Measurements from ENCODE around the gene SLC22A23.
A peak's percentile ranks its signal among the peaks of the same experiment; 100 is the strongest.

SLC22A23 gene

GRCh38 chr6:3226481-3227362 lies 230.1 kb downstream of the SLC22A23 start:
- Histone ChIP-seq H3K4me3 (ENCODE audit: low read length) (peak overlapping the region; percentile 61), H2AFZ (ENCODE audit: low read length) (peak overlapping the region; percentile 81), H3F3A (ENCODE audit: insufficient read depth, low read length) (peaks cover 15% of the 10 kb centered on the region; the same call in 1 of the 2 replicates), H4K20me1 (ENCODE audit: insufficient read depth, low read length) (no peaks in the 10 kb centered on the region), H3K27ac (ENCODE audit: low read length) (peak overlapping the region; percentile 28; the same call in 1 of the 2 replicates), H3K4me2 (ENCODE audit: low read depth, low read length) (peak overlapping the region; percentile 93), H3K4me1 (ENCODE audit: low read length) (peaks cover 36% of the 10 kb centered on the region), H3K79me2 (ENCODE audit: low read length) (no peaks in the 10 kb centered on the region), H3K9ac (ENCODE audit: low read length) (peak overlapping the region; percentile 39; the same call in 1 of the 2 replicates), H3K9me3 (replicated peaks; ENCODE audit: insufficient read depth, low read length) (no peaks in the 10 kb centered on the region), H3K9me2 (replicated peaks; ENCODE audit: insufficient read depth, low read length) (no peaks in the 10 kb centered on the region), H3K36me3 (replicated peaks; ENCODE audit: insufficient read depth, low read length) (no peaks in the 10 kb centered on the region), H3K27me3 (replicated peaks; ENCODE audit: insufficient read depth, low read length) (peaks cover 38% of the 10 kb centered on the region)
- DNase-seq: peak; percentile 84
- no peak for TF ChIP-seq CTCF (IDR thresholded peaks at IDR 0.05; ENCODE audit: low read length)
- TF ChIP-seq EZH2 (optimal IDR thresholded peaks at IDR 0.05; ENCODE audit: low read depth, low read length): no peak
- TF ChIP-seq EZH2phosphoT487 (IDR thresholded peaks at IDR 0.05; ENCODE audit: low read length): no peak

GRCh38 chr6:3226042-3226441 lies 230.8 kb downstream of the SLC22A23 start:
- Histone ChIP-seq H4K20me1 (ENCODE audit: insufficient read depth, low read length) (no peaks in the 10 kb centered on the region), H3K79me2 (ENCODE audit: low read length) (no peaks in the 10 kb centered on the region), H3F3A (ENCODE audit: insufficient read depth, low read length) (peaks cover 15% of the 10 kb centered on the region; the same call in 1 of the 2 replicates), H3K9ac (ENCODE audit: low read length) (no peak overlapping the region), H3K36me3 (replicated peaks; ENCODE audit: insufficient read depth, low read length) (no peaks in the 10 kb centered on the region), H3K27ac (ENCODE audit: low read length) (no peak overlapping the region; the same call in 1 of the 2 replicates), H3K27me3 (replicated peaks; ENCODE audit: insufficient read depth, low read length) (peaks cover 31% of the 10 kb centered on the region), H3K4me1 (ENCODE audit: low read length) (peaks cover 36% of the 10 kb centered on the region), H2AFZ (ENCODE audit: low read length) (no peak overlapping the region), H3K4me2 (ENCODE audit: low read depth, low read length) (peak overlapping the region; percentile 93), H3K9me2 (replicated peaks; ENCODE audit: insufficient read depth, low read length) (no peaks in the 10 kb centered on the region), H3K9me3 (replicated peaks; ENCODE audit: insufficient read depth, low read length) (no peaks in the 10 kb centered on the region), H3K4me3 (ENCODE audit: low read length) (0 out of 2 replicates have a peak overlapping the region, but pooled peaks have one; percentile 61)
- TF ChIP-seq EZH2 (optimal IDR thresholded peaks at IDR 0.05; ENCODE audit: low read depth, low read length) (no peak), EZH2phosphoT487 (IDR thresholded peaks at IDR 0.05; ENCODE audit: low read length) (no peak), CTCF (IDR thresholded peaks at IDR 0.05; ENCODE audit: low read length) (no peak)
- no peak for DNase-seq

GRCh38 chr6:3222506-3223038 lies 234.3 kb downstream of the SLC22A23 start:
- Histone ChIP-seq H3K27ac (ENCODE audit: low read length) (peak overlapping the region; percentile 13; the same call in 1 of the 2 replicates), H3K9ac (ENCODE audit: low read length) (no peak overlapping the region), H3K9me2 (replicated peaks; ENCODE audit: insufficient read depth, low read length) (no peaks in the 10 kb centered on the region), H3K27me3 (replicated peaks; ENCODE audit: insufficient read depth, low read length) (no peaks in the 10 kb centered on the region), H3F3A (ENCODE audit: insufficient read depth, low read length) (peaks cover 10% of the 10 kb centered on the region; the same call in 1 of the 2 replicates), H3K79me2 (ENCODE audit: low read length) (no peaks in the 10 kb centered on the region), H3K9me3 (replicated peaks; ENCODE audit: insufficient read depth, low read length) (no peaks in the 10 kb centered on the region), H3K4me2 (ENCODE audit: low read depth, low read length) (peak overlapping the region; percentile 38; the same call in 1 of the 2 replicates), H4K20me1 (ENCODE audit: insufficient read depth, low read length) (no peaks in the 10 kb centered on the region), H3K4me3 (ENCODE audit: low read length) (no peak overlapping the region), H3K36me3 (replicated peaks; ENCODE audit: insufficient read depth, low read length) (no peaks in the 10 kb centered on the region), H3K4me1 (ENCODE audit: low read length) (peaks cover 26% of the 10 kb centered on the region), H2AFZ (ENCODE audit: low read length) (no peak overlapping the region)
- DNase-seq: peak; percentile 62
- TF ChIP-seq EZH2 (optimal IDR thresholded peaks at IDR 0.05; ENCODE audit: low read depth, low read length) (no peak), EZH2phosphoT487 (IDR thresholded peaks at IDR 0.05; ENCODE audit: low read length) (no peak), CTCF (IDR thresholded peaks at IDR 0.05; ENCODE audit: low read length) (no peak)

Data from MM.1S (cell line).